Spleen (tissue), 11 donors: Measurements from ENCODE around the gene CHD6. TPM values are rescaled to one million over a fixed set of nuclear protein-coding genes. Genes with fewer than 3 reads are reported as not detected.

Experiments used
- DNase-seq: peaks from one replicate; pipeline ENCODE4 v3.0.0-alpha.2; 2020
- H3K27ac ChIP-seq, 8 donors: fragments of 200-600 bp; sonication (generic) in 7 of 8; 1 replicate in 4 of 8; 2 replicates in 4 of 8; pipeline versions ENCODE4 v1.5.0 to v1.8.0; 2016 to 2021; ENCODE audit warnings: inconsistent platforms in 4 of 8, mild to moderate bottlenecking in 4 of 8, moderate library complexity in 1 of 8
- H3K27me3 ChIP-seq, 7 donors: fragments of 200-600 bp; sonication (generic) in 6 of 7; replicated peaks in 1 of 7; 1 replicate in 4 of 7; 2 replicates in 3 of 7; pipeline versions ENCODE4 v1.5.0 to v1.8.0; 2016 to 2021; ENCODE audit warnings: inconsistent platforms in 3 of 7, mild to moderate bottlenecking in 1 of 7
- H3K36me3 ChIP-seq, 6 donors: fragments of 200-600 bp; sonication (generic) in 5 of 6; 1 replicate in 4 of 6; 2 replicates in 2 of 6; pipeline versions ENCODE4 v1.5.0 to v1.8.0; 2016 to 2021; ENCODE audit warnings: inconsistent platforms in 2 of 6
- H3K4me1 ChIP-seq, 6 donors: fragments of 200-600 bp; sonication (generic) in 5 of 6; 1 replicate in 3 of 6; 2 replicates in 3 of 6; pipeline versions ENCODE4 v1.5.0 to v1.8.0; 2016 to 2021; ENCODE audit warnings: inconsistent platforms in 3 of 6
- H3K4me3 ChIP-seq, 8 donors: fragments of 200-600 bp; sonication (generic) in 7 of 8; 1 replicate in 4 of 8; 2 replicates in 4 of 8; pipeline versions ENCODE4 v1.5.0 to v1.8.0; 2016 to 2021; ENCODE audit warnings: inconsistent platforms in 4 of 8, mild to moderate bottlenecking in 4 of 8, moderate library complexity in 2 of 8
- H3K9me3 ChIP-seq, 8 donors: fragments of 200-600 bp; sonication (generic) in 7 of 8; 1 replicate in 4 of 8; 2 replicates in 4 of 8; pipeline versions ENCODE4 v1.5.0 to v1.8.0; 2016 to 2021; ENCODE audit warnings: inconsistent platforms in 4 of 8
- CTCF ChIP-seq, 11 experiments: fragments of 200-600 bp in 7 of 11; fragments of 450-650 bp in 4 of 11; sonication (generic) in 4 of 11; IDR thresholded peaks in 8 of 11; conservative IDR thresholded peaks in 3 of 11; 1 replicate in 7 of 11; 2 replicates in 4 of 11; pipeline versions ENCODE4 v1.4.0 to v1.8.0; 2016 to 2021; ENCODE audit warnings: antibody characterized with exemption in 11 of 11, inconsistent platforms in 4 of 11, mild to moderate bottlenecking in 1 of 11
- POLR2A ChIP-seq, 3 donors: fragments of 450-650 bp; IDR thresholded peaks; one replicate each; pipeline ENCODE4 v1.5.1; 2017; ENCODE audit warnings: antibody characterized with exemption in 3 of 3, mild to moderate bottlenecking in 1 of 3
- POLR2AphosphoS5 ChIP-seq, 3 donors: sonication (generic); formaldehyde crosslinking; IDR thresholded peaks; one replicate each; pipeline ENCODE4 v1.5.1; 2017; ENCODE audit warnings: antibody characterized with exemption in 3 of 3
- WGBS, 5 donors: extraction: QIAGEN DNeasy Blood & Tissue Kit in 3 of 5; methylation state at CpG; one replicate each; pipeline versions ENCODE4 v1.1.5 to v1.1.7; 2013 to 2018; 5-methylcytosine and 5-hydroxymethylcytosine counted together
- intact Hi-C: fragments of 100-400 bp; cut with DNase I; formaldehyde crosslinking; loops from one replicate; pipeline ENCODE4 v1.15.0; 2023; ENCODE audit warnings: low total_unique reads
- polyA plus RNA-seq, 3 donors: library from polyadenylated mRNA; stranded (reverse); fragments of 200-250 nt; gene quantifications; one replicate each; pipeline ENCODE4 v1.2.1, GENCODE V29; 2013
- total RNA-seq, 7 donors: library from RNA; depleted of rRNA in 3 of 7; stranded (reverse); fragments of >200 nt in 3 of 7; fragmentation: NEBNext Ultra II Directional in 4 of 7; extraction: Animal tissue kit (Norgen Biotek cat#: 25700) in 4 of 7; gene quantifications; one replicate each; pipeline versions ENCODE4 v1.1.0 to v1.2.1, GENCODE V29; 2016 to 2021
- donor health status: healthy with polysubstance abuse.
- donor health status: DM: no; HTN: no; CAD: no; lungs with moderate emphysema.
- donor health status: DM: no; HTN: no; CAD: no.
- donor health status: Bipolar disorder and iron deficiency.
- donor health status: healthy.
- donor health status: DM: no; HTN: no; CAD: no.
- donor health status: DM: yes; HTN: yes; CAD: no.

Gene CHD6
- total and polyA plus RNA-seq, 10 donors = 4.2 to 68.3 (median 47.8) TPM

- Histone ChIP-seq H3K36me3 (no peaks in the 10 kb centered on the region), H3K4me1 (peaks cover 21 to 83% (median 56%) of the 10 kb centered on the region in 6 donors), H3K9me3 (no peaks in the 10 kb centered on the region), H3K27ac (no peak overlapping the region), H3K27me3 (no peaks in the 10 kb centered on the region), H3K4me3 (peak overlapping the region in 1 of 8 donors; percentile 4)
- 84 to 100% (median 88%) methylated on average over 1 of the region's 1 CpG for WGBS, 5 donors
- DNase-seq = no peak
- intact Hi-C loops = no loop called here
- TF ChIP-seq POLR2AphosphoS5 (IDR thresholded peaks at IDR 0.05) = no peak
- no peak for TF ChIP-seq POLR2A (IDR thresholded peaks at IDR 0.05)
- no peak for TF ChIP-seq CTCF (IDR thresholded peaks at IDR 0.05 in 8 of 11, conservative IDR thresholded peaks at IDR 0.05 in 3 of 11)
Measured at GRCh38 chr20:41615110-41615509, 3.1 kb downstream of the CHD6 start.

GRCh38 chr20:41613321-41613720 is 4.9 kb downstream of the CHD6 start:
- H3K36me3 ChIP-seq = no peaks in the 10 kb centered on the region
- H3K4me3 ChIP-seq = no peak overlapping the region
- intact Hi-C loops = no loop called here
- DNase-seq = no peak
- H3K27me3 ChIP-seq = no peaks in the 10 kb centered on the region
- TF ChIP-seq POLR2A (IDR thresholded peaks at IDR 0.05) (no peak), POLR2AphosphoS5 (IDR thresholded peaks at IDR 0.05) (no peak), CTCF (IDR thresholded peaks at IDR 0.05 in 8 of 11, conservative IDR thresholded peaks at IDR 0.05 in 3 of 11) (no peak)
- 70 to 92% (median 87%) methylated on average over 2 of the region's 2 CpGs for WGBS, 5 donors
- no peaks in the 10 kb centered on the region for H3K9me3 ChIP-seq
- no peak overlapping the region for H3K27ac ChIP-seq
- H3K4me1 ChIP-seq = peaks cover 26 to 93% (median 63%) of the 10 kb centered on the region in 6 donors

DNA sequence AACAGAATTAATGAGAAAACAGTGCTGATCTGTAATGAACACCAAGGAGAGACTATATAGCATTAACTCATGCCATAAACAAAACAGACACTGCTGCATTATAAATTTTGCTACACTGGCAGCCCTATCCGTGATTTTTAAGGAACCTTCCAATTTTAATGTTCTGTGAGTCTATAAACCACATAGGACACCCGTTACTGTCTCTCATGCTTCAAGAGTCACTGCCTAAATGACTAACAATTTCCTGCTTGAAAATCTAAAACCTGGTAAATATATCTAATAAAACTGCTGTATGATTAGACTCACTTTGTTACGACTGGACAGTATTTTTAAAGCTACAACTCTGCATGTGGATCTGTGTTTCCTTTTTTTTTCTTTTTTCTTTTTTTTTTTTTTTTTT is 8.7 kb downstream of the CHD6 start:
- no peaks in the 10 kb centered on the region for H3K36me3 ChIP-seq
- DNase-seq = no peak
- 38 to 56% (median 41%) methylated on average over 3 of the region's 3 CpGs for WGBS, 5 donors
- H3K4me3 ChIP-seq = no peak overlapping the region
- no peaks in the 10 kb centered on the region for H3K9me3 ChIP-seq
- TF ChIP-seq CTCF (IDR thresholded peaks at IDR 0.05 in 8 of 11, conservative IDR thresholded peaks at IDR 0.05 in 3 of 11) (no peak), POLR2A (IDR thresholded peaks at IDR 0.05) (no peak), POLR2AphosphoS5 (IDR thresholded peaks at IDR 0.05) (no peak)
- H3K27me3 ChIP-seq = no peaks in the 10 kb centered on the region
- H3K4me1 ChIP-seq = peaks cover 9 to 74% (median 37%) of the 10 kb centered on the region in 6 donors
- intact Hi-C loops = no loop called here
- no peak overlapping the region for H3K27ac ChIP-seq

- Histone ChIP-seq H3K36me3 (no peaks in the 10 kb centered on the region), H3K4me1 (peaks cover 9 to 65% (median 33%) of the 10 kb centered on the region in 6 donors), H3K9me3 (no peaks in the 10 kb centered on the region), H3K27me3 (no peaks in the 10 kb centered on the region), H3K27ac (no peak overlapping the region), H3K4me3 (no peak overlapping the region)
- intact Hi-C loops = no loop called here
- TF ChIP-seq POLR2A (IDR thresholded peaks at IDR 0.05) (no peak), CTCF (IDR thresholded peaks at IDR 0.05 in 8 of 11, conservative IDR thresholded peaks at IDR 0.05 in 3 of 11) (no peak), POLR2AphosphoS5 (IDR thresholded peaks at IDR 0.05) (no peak)
- WGBS, 5 donors = 69 to 85% (median 75%) methylated on average over 2 of the region's 2 CpGs
- no peak for DNase-seq
Measured at GRCh38 chr20:41608606-41609005, 9.6 kb downstream of the CHD6 start.
